NCI-H1048 (cell line): Measurements from ENCODE around the gene ADAM22.

Source experiments
- DNase-seq: peaks from one replicate; lab custom pipeline; 2025; lab: John Stamatoyannopoulos, UW

ADAM22 gene

GRCh38 chr7:88167721-88168120 is 233.7 kb downstream of the ADAM22 start:
- DNase-seq, result no peak

DNA sequence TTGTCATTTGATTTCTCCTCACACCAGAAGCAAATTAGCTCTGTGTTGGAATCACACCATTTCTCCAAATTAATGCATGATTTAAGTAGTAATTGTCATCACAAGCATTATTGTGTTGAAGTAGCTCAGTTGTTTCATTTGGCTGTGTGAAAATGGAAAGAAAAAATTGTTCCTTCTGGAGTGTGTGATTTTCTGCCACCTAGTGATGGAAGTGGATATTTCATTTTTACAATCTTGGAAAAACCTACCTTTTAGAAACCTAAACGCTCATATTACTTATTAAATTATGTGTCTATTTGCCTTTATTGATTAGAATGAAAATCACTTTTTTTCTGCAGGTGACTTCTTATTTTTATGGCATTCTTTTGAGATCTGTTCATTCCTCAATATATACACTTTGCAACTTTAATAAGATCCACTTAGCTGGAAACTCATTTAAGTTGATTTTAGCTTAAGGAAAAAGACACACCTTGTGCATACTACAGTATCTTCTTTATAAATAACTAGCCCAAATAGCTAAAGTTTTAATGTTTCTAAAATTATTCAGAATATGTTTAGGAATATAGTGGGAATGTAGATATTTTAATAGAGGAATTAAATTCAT is 235.8 kb downstream of the ADAM22 start:
- DNase-seq, result no peak

DNA sequence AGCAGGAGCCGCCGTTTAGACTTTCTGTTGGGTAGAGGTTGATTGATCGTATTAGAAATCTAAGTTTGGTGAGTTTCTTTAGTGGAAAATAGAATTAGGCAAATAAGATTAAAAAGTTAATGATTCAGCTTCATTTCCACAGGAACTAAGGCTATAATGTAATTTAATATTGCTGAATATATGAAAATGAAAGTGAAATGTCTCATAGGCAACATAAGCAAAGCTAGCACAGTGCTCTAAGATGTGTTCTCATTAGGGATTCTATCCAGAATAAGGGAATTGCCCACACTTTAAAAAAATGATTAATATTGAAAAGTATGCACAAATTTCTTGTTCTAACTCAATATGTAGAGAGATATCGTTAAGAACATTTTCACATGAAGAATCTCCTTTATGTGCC is 238.8 kb downstream of the ADAM22 start:
- DNase-seq, result no peak

DNA sequence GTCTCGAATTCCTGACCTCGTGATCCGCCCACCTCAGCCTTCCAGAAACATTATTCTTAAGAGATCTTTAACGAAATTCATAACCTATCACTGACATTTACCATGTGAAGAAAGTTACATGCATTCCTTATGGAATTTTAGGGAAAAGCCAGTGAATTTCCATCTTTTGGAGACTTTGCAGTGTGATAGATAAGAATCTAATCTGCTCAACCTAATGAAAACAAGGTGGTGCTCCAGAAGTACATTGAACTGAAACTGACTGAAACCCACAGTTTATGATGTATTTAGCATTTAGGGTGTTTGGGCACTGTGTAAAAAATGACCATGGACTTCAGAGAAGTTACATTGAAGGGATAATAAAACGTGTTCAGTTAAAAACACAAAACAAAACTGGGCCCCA is 242.1 kb downstream of the ADAM22 start:
- no peak for DNase-seq

- DNase-seq, result no peak
Observed at GRCh38 chr7:88183051-88183450, 249.0 kb downstream of the ADAM22 start.

GRCh38 chr7:88184848-88185304 is 250.8 kb downstream of the ADAM22 start:
- no peak for DNase-seq

GRCh38 chr7:88185650-88186049 is 251.6 kb downstream of the ADAM22 start:
- no peak for DNase-seq

GRCh38 chr7:88191911-88192310 is 257.9 kb downstream of the ADAM22 start:
- no peak for DNase-seq

GRCh38 chr7:88200261-88200660 is 266.2 kb downstream of the ADAM22 start:
- no peak for DNase-seq

GRCh38 chr7:88200789-88201188 is 266.7 kb downstream of the ADAM22 start:
- no peak for DNase-seq

DNA sequence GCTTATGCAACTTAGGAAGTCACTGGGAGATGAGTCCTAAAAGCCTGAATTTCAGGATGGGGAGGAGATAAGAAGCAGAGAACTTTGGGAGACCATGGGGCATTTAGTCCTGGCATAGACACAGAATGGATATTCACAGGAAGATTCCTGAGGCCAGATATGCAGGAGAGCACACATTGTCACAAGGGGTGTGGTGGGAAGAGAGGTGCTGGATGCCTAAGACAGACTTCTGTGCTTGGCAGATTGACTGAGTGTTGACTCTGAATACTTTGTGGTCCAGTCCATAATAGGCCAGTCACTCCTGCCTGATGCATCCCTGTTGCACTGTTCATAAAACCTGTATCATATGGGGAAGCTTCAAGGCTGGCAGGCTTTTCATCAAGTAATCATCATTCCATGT is 267.3 kb downstream of the ADAM22 start:
- DNase-seq, result no peak

DNA sequence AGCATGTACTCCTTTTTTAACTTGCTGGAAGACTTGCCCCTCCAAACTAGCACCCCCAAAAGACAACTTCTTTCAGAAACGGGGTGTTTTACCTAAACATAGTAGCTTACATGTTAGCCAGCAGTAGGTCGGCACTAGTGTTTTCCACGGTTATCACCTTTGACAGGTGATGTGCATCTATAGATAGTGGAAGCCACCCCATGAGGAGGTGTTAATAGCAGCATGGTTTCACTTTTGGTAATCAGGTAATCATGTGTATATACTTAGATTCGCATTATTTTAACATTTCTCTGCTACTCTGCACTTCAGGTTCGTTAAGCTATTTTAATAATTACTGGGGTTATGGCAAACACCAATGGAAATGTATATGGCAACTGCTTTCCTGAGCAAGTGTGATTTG is 268.2 kb downstream of the ADAM22 start:
- DNase-seq, result no peak

- DNase-seq, result no peak
Observed at GRCh38 chr7:88202799-88203198, 268.7 kb downstream of the ADAM22 start.

GRCh38 chr7:88203401-88203800 is 269.4 kb downstream of the ADAM22 start:
- DNase-seq, result no peak

DNA sequence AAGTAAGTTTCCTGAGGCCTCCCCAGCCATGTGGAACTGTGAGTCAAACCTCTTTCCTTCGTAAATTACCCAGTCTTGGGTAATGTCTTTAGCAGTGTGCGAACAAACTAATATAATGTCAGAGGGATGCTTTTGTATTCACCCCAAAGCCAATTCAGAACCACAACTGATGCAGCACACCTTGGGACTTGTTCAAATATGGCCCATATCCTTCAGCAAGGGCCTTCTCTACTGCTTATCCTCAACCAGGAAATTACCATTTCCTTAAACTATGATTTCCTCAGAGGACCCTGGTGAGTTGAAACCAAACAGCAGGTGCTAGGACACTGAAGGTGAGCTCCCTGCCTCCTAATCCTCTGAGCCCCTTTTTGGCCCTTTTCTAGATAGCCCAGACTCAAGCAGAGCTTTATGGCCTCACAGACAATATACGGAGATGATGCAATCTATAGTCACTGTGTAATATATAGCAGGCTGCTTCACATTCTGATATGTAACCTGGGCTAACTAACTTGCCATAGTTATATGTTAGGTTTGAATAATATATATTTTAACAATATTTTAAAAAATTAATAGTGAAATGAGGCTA is 270.6 kb downstream of the ADAM22 start:
- no peak for DNase-seq

GRCh38 chr7:88205179-88205578 is 271.1 kb downstream of the ADAM22 start:
- DNase-seq, result no peak

- no peak for DNase-seq
Observed at GRCh38 chr7:88206254-88206653, 272.2 kb downstream of the ADAM22 start.

GRCh38 chr7:88208521-88208920 is 274.5 kb downstream of the ADAM22 start:
- DNase-seq, result no peak

- no peak for DNase-seq
Observed at GRCh38 chr7:88212918-88213317, 278.9 kb downstream of the ADAM22 start.

DNA sequence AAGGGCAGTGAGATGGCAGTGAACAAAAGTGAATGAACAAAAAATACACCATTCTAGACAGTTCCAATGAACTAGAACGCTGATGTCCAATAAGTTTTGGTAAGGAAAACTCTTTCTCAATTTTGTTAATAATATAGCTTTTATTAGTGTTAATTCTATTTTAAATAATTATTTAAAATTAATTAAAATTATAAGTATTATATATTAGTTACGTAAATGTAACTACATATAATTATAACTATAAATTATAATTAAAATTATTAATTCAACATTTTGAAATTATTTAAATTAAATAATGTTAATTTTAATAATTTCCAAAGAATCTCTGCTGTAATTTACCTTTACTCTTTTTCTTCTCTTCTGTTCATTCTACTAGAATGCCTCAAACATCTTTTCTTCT is 280.4 kb downstream of the ADAM22 start:
- DNase-seq, result no peak

DNA sequence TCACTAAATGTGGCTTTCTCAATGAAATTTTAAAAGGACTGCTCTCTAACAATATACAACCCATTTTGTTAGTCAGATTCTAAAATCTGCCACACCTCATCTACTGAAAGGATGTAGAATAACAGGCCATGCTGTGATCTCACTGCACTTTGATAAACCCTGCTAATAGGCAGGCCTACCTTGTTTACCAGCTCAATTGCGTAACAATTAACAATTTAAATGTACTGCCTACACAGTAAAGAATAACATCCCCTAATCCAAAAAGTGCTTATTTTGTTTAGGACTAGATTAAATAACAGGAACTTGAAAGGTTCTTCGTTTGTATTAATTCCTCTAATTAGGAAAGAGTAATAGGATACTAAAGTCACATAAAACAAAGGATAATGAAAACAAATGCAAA is 281.2 kb downstream of the ADAM22 start:
- no peak for DNase-seq

DNA sequence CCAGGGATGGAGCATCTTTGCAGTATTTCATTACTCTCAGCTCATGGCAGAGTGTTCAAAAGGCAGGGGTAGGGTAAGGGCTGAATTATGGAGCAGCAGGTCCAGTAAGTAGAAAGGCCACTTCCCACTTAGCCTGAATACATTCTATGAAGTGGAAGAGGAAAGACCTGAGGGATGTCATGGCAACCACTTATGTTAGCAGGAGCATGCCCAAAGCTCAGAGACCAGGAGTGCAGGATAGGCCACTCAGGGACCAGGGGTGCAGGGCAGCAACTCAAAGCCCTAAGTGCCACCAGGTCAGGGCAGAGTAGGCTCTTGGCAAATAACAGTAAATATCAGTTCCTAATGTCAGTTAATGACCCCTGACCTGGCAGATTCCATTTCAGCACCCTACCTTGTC is 282.2 kb downstream of the ADAM22 start:
- DNase-seq, result no peak

DNA sequence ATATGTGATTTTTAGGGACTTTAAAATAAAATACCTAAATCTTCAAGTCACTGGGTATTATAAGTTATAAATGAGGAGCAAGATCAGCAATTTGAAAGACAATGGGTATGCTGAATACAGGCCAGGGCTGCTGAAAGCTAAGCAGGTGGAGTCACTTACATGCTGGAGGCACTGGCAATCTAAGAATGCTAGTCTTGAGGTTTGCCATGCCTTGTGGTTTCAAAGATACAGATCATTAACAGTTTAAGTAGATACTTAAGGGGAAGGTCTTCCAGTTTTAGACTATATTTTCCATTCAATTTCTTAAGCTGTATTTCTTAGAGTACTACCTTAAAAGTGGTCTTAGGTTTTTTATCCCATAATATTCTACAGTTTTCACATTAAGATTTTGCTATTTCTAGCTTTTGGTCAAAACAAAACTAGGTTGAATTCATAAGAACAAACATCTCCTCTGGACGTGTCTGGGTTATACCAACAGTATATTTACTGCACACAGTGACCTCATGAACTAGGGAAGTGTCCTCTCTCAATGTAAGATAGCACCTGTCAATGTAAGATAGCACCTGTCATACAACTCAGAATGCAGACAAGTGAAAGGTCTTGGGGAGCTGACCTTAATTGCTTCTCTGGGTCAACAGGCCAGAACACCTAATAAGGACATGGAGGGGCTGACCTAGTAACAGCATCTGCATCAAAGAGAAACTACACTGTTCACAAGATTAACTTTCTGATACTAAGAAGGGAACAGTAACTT is 283.8 kb downstream of the ADAM22 start:
- no peak for DNase-seq

DNA sequence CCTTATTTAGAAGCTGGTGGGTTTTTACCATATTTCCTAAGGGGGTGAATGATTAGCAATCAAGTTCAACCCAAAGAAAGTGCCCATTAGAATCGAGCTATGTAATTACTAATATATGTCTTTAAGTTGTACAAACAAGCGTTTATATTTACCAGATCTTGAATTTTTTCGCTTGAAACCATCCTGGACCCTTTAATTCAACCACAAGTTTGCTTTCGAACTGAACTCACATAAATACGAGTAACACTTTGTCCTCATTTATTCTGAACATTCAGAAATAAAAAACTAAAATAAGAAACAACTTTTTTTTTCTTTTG is 284.3 kb downstream of the ADAM22 start:
- no peak for DNase-seq
